Activated naive CD4-positive, alpha-beta T cell treated with anti-CD3 and anti-CD28 coated beads, Interleukin-2, amount 50 U/mL, for 16 hours (primary cell): ENCODE data around the gene CUL7.
A peak's percentile ranks its signal among the peaks of the same experiment; 100 is the strongest.
"Not testable (repeated sequence)": the region's sequence is repeated elsewhere in the genome, so short reads cannot be mapped to it uniquely, and the experiment has no call there.

ENCODE experiments used
- DNase-seq: peaks from one replicate; pipeline ENCODE4 v3.0.0-alpha.2; 2020

CUL7 gene

GRCh38 chr6:43043310-43043709, 10.3 kb downstream of the CUL7 start:
- DNase-seq, result no peak

GRCh38 chr6:43041475-43041874, 12.2 kb downstream of the CUL7 start:
- DNase-seq, result not testable (repeated sequence)

DNA sequence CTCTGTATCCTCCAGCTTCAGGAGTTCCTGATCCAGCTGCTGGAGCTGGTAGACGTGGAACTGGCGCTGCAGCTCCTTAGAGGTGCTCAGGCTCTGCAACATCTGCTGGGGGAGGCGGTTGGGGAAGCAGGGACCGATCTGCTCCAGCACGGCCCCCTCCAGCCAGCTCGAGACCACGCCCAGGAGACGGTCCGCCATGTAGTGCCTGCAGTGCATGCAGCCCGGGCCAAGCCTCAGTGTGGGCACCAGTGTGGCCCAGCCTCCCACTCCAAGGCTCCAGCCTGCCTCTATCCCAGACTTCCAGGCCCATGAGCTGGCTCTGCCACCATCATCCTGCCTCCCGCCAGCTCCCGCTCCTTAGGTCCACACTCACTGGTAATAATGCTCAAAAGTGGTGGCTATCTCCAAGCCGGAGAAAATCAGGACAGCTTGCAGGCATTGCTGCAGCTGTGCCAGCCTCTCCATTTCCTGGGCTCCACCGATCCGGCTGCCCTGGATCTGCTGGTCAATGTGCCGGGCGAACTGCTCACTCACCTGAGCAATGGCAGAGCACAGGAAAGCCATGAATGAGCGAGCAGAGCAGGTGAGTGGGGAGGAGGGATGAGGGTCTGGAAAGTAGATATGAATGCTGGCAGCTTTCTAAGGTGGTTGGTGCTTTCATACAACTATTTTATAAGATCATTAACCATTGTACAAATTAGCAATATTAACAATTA, 13.0 kb downstream of the CUL7 start:
- DNase-seq, result no peak

DNA sequence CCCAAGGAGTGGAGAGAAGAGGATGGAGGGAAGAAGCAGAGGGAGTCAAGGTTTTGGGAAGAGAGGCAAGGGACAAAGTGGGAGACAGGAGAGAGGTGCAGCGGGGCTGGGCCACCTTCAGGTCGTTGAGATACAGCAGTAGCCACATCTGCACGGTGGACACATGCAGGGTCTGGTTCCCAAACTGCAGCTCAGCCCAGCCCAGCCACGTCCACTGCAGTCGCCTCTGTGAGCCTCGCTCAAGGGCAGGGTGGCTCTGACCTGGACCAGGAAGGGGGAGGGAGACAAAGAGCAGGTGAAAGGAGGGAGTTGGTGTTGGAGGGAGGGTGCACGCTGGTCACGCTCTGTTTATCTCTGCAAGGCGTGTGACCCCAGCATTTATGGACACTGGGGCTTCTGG, 14.9 kb downstream of the CUL7 start:
- no peak for DNase-seq

- no peak for DNase-seq
Observed at GRCh38 chr6:43037706-43038105, 15.9 kb downstream of the CUL7 start.

DNA sequence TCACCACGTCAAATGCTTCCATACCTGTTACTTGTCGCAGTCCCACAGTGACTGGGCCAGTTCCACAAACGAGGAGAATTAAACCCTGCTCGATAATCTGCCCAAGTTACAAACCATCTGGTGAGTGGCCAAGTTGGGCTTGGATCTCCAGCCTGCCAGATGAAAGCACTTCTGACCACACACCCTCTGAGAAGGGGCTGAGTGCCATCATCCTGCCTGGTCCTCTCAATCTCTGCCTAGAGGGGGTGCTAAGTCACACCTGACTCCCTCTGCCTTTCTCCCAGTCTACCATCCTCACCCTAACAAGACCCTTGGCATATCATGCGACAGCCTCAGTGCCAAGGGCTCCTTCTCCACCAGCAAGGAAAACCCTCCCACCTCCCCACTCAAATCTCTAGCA, 16.5 kb downstream of the CUL7 start:
- no peak for DNase-seq

DNA sequence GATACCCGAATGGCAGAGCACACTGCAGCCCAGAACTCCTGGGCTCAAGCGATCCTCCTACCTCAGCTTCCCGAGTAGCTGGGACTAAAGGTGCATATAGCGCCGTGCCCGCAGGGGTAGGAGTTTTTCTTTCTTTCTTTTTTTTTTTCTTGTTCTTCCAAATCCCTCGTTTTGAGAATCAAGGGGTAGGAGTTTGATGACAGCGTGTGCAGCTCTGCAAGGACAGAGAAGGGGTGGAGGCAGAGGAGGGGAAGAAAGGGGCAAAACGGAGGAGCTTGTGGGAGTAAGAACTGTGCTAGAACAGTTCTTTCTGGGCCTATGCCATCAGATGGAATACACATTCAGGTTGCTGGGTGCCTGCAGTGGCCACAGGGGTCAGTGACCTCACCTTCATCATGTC, 16.9 kb downstream of the CUL7 start:
- no peak for DNase-seq

DNA sequence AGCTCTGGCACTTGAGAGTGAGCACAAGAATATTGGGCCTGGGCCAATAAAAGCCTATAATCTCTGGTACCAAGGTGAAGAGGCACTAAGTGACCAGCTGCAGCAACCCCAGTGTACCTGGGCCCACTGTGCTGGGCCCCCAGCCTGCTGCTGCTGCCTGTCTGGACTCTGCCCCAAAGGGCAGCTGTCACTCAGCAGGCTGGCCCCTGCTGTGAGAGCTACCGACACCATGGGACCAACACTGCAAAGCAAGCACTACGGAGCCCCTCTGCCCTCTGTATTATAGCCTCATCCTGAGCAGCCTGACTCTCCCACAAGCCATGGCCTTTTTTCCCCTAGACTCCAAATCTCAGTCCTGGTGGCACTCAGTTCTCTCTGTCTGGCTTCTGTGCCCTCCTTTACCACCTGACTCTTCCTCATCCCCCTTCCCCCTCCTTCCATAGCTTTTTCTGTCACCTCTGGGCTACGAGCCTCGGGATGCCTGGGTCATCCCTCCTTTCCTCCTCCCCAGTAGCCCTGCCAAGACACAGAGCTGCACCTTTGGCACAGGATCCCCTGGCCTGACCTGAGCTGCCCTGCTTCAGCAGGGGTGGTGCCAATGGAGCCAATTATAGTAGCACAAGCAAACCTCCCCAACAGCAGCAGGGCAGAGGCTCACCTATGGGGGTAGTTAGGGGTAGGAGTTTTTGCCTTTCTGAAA, 18.0 kb downstream of the CUL7 start:
- no peak for DNase-seq

- no peak for DNase-seq
Observed at GRCh38 chr6:43034190-43034525, 19.5 kb downstream of the CUL7 start.

GRCh38 chr6:43033496-43034189, 20.0 kb downstream of the CUL7 start:
- DNase-seq, result no peak

DNA sequence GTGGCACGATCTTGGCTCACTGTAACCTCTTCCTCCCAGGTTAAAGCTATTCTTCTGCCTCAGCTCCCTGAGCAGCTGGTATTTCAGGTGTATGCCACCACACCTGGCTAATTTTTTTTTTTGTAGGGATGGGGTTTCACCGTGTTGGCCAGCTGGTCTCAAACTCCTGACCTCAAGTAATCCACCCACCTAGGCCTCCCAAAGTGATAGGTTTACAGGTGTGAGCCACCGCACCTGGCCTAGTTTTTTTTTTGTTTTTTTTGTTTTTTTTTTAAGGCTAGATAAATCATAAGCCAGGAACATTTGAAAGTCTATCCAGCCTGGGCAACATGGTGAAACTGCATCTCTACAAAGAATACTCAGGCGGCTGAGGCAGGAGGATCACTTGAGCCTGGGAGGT, 21.3 kb downstream of the CUL7 start:
- DNase-seq, result no peak

DNA sequence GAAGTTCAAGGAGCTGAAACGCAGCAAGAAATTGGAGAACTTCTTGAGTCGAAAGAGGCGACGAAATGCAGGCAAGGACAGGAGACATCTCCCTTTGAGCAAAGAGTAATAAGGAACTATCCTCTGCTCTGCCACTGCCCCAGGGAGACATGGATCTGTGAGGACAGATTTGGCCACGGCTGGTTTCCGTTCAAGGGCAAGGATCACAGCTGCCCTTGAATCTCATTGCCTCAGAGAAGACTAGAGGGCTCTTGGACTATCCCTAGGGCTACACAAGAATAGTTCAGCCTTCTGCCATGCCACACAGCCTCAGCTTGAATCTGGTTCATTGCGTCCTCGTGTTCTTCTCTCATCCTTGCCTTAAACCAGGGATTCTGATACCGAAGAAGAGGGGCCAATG, 24.5 kb downstream of the CUL7 start:
- DNase-seq, result no peak

- DNase-seq, result no peak
Observed at GRCh38 chr6:43026365-43026764, 27.3 kb downstream of the CUL7 start.

DNA sequence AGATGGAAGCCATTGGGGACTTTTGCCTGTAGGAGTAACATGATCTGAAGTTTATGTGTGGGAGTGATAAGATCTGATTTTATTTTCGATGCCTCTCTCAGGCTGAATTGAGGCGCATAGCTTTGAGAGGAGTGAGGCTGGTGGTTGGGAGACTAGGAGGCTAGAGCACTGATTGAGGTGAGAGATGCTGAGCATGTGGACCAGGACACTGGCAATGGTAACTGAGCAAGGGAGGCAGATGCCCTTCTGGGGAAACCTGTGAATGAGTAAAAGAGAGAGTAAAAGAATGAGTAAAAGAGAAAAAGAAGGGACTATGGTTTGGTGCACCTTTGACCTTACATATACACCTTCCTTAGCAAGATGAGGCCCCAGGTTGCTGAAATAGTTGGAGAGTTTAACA, 29.2 kb downstream of the CUL7 start:
- DNase-seq, result no peak

- peak; percentile 80 for DNase-seq
Observed at GRCh38 chr6:43021270-43022047, 32.2 kb downstream of the CUL7 start, which contains the start of gene RRP36. TSS of gene RRP36 (plus strand) at chr6:43021623. CDS start at chr6:43021655, 32 bp downstream.

DNA sequence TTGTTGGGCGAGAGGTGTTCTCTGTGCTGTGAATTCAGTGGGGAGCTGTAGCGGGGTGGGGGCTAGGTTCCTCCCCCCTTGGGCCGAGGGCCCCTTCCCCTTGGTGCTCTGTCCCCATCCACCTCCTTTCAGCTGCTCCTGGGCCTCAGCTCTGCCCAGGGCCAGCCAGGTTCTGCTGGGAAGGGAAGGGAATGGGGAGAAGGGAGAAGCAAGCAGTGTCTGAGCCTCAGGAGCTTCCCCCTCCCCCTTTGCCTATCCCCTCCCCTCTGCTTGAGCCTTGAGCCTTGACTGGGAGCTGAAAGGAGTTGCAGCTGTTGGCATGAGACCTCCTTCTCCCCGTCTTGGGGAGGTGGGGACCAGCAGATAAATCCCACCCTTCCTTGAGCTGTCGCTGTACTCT, 32.8 kb downstream of the CUL7 start:
- DNase-seq, result no peak

DNA sequence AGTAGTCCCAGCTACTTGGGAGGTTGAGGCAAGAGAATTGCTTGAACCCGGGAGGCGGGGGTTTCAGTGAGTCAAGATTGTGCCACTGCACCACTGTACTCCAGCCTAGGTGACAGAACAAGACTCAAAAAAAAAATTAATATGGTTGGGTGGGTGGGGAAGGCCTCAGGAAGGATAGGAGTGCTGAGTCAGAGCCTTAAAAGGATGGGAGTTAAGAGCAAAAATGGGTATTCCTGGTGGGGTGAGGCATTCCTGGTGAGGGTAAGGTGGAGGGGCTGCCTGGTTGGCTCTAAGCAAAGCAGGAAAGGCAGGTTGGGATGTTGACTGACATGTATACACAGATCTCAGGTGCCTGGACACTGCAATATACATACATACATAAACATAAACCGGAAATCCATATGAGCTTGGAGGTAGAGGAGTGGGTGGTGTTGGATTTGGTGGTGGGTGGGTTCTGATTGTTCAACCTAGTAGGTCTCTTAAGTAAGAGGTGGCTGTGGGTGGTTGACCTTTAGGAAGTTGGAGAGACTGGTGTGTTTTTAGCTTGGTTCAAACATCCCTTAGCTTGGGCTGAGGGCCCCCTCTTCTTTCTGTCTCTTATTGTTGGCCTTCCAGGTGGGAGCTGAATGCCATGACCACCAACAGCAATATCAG, 33.5 kb downstream of the CUL7 start:
- DNase-seq, result no peak

DNA sequence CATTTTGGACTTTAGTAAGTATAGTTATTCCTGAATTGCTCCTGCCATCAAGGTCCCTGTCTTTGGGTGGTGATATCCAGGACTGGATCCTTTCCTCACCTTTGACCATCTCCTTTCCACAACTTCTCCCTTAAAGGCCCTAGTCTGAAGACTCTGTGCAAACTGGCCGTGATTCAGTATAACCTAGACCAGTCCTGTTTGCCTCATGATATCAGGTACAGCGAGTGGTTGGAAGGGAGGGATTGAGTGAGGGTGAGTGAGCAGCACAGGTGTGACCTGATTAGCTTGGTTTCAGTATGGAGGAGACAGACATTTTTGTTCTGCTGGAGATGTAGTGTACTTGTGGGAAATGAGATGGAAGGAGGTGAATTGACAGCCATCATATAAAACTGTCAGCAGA, 34.5 kb downstream of the CUL7 start:
- no peak for DNase-seq

DNA sequence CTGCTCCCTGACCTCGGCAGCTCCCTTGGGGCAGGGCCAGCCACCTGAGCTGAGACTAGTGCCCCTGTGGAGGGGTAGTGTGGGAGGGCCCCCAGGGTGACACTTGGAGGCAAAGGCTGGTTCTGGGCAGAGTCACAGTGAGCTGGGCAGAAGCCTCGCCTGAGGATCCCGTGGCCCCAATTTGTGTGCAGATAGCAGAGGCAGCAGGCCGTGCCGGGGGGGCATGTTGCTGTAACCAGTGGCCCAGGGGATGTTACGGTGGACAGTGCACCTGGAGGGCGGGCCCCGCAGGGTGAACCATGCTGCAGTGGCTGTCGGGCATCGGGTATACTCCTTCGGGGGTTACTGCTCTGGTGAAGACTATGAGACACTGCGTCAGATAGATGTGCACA, 36.7 kb downstream of the CUL7 start:
- DNase-seq, result no peak

DNA sequence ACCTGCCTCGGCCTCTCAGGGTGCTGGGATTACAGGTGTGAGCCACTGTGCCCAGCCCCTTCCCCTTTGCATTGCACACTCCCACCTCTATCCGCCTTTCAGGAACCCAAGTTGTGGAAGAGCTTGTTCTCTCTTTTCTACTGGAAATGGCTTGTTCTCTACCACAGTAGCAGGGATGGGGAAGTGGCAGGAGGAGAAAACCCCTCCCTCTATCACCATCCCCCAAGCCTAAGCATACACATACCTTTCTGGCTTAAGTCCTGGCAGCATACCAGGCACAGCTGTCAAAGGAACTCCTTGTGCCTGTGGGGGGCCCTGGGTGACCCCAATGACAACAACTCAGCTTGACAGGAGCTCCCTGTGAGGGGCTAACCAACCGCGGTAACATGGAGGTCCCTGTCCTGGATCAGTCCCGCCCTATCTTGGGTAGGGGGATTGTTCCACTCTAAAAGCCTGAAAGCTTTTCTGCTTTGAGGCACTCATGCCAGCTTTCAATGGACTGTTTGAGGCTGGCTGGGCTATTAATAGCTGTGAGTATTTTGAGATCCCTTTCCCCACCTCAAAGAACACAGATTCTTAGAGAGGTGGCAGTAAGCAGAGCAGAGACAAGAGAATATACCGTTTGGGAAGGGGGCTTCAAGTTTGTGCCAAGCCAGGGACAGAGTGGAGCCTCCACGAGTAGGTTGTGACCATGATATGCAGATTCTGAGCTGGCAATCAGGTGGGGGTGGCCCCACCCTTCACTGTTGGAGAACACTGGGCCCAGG, 37.3 kb downstream of the CUL7 start:
- DNase-seq, result no peak

GRCh38 chr6:43014434-43014909, 39.2 kb downstream of the CUL7 start:
- no peak for DNase-seq
